Measurements from ENCODE around the gene POLG. TPM values are rescaled to one million over a fixed set of nuclear protein-coding genes. Genes with fewer than 3 reads are reported as not detected.

Gene POLG
- total and polyA plus RNA-seq, 2 of the 13 experiments (the other 11 are each of a cell fraction or from before 2014, with no cell fraction given) = 26.6 to 35.5 TPM

- CTCF ChIA-PET (ENCODE audit: low intra/inter-chr PET ratio, low total read pairs) = no interaction called here
- no TSS peak for BruUV-seq (replicated peaks)
- FAIRE-seq (no peak), DNase-seq (ENCODE audit: low spot score) (no peak), ATAC-seq (no peak)
- Histone ChIP-seq H3K27ac (ENCODE audit: extremely low read length, insufficient read depth, low read length) (no peak overlapping the region), H3K36me3 (replicated peaks in 1 of 2; ENCODE audit: control insufficient read depth in 1 of 2, insufficient read depth in 2 of 2, low read length in 2 of 2) (no peaks in the 10 kb centered on the region), H3K4me3 (replicated peaks in 1 of 3; ENCODE audit: insufficient read depth in 1 of 3, low read depth in 2 of 3, low read length in 3 of 3) (no peak overlapping the region), H3K27me3 (ENCODE audit: control insufficient read depth in 1 of 2, insufficient read depth in 2 of 2, low read length in 2 of 2) (peaks cover 18 to 88% of the 10 kb centered on the region in 2 experiments), H3K4me1 (ENCODE audit: insufficient read depth, low read length) (no peaks in the 10 kb centered on the region), H3K4me2 (ENCODE audit: low read depth, low read length) (no peak overlapping the region), H2AFZ (ENCODE audit: low read length) (no peak overlapping the region), H3K79me2 (ENCODE audit: insufficient read depth, low read length) (no peaks in the 10 kb centered on the region), H3K9me3 (ENCODE audit: low read length) (no peaks in the 10 kb centered on the region), H3K9ac (ENCODE audit: insufficient read depth, low read depth, low read length) (no peak overlapping the region), H4K20me1 (ENCODE audit: insufficient read depth, low read length) (no peaks in the 10 kb centered on the region)
- intact Hi-C loops (cut with micrococcal nuclease; ENCODE audit: unreplicated experiment) = no loop called here
- in situ Hi-C loops (cut with HindIII; ENCODE audit: extremely low pct_ligation_motif_present, low pct_unique_long_range_greater_than_20kb) = no loop called here
- POLR2A ChIA-PET = no interaction called here
- WGBS (ENCODE audit: low lambda C conversion rate) = 17% methylated on average over 14 of the region's 14 CpGs
- no peak for TF ChIP-seq SMAD1 (CRISPR knock-in tag; IDR thresholded peaks at IDR 0.05; ENCODE audit: borderline replicate concordance, low read depth)
- no peak for TF ChIP-seq NAIF1 (CRISPR knock-in tag; IDR thresholded peaks at IDR 0.05; ENCODE audit: borderline replicate concordance)
- no peak for TF ChIP-seq SPEN (CRISPR knock-in tag; IDR thresholded peaks at IDR 0.05; ENCODE audit: low read depth)
- no peak for TF ChIP-seq NFRKB (IDR thresholded peaks at IDR 0.05)
- TF ChIP-seq ZBTB42 (CRISPR knock-in tag; IDR thresholded peaks at IDR 0.05) = no peak
- TF ChIP-seq KLF16 (CRISPR knock-in tag; IDR thresholded peaks at IDR 0.05) = no peak
- TF ChIP-seq TOE1 (CRISPR knock-in tag; IDR thresholded peaks at IDR 0.05) = no peak
- no peak for TF ChIP-seq JDP2 (CRISPR knock-in tag; IDR thresholded peaks at IDR 0.05; ENCODE audit: borderline replicate concordance)
- TF ChIP-seq SAFB2 (CRISPR knock-in tag; IDR thresholded peaks at IDR 0.05; ENCODE audit: borderline replicate concordance, low read depth) = no peak
- TF ChIP-seq RCOR2 (CRISPR knock-in tag; IDR thresholded peaks at IDR 0.05) = no peak
- TF ChIP-seq NFKBIZ (CRISPR knock-in tag; IDR thresholded peaks at IDR 0.05) = no peak
- no peak for TF ChIP-seq NONO (IDR thresholded peaks at IDR 0.05)
- no peak for TF ChIP-seq NONO (CRISPR knock-in tag; conservative IDR thresholded peaks at IDR 0.05)
- TF ChIP-seq NFE2L2 (IDR thresholded peaks at IDR 0.05; ENCODE audit: low read length) = no peak
- TF ChIP-seq ZBTB34 (CRISPR knock-in tag; IDR thresholded peaks at IDR 0.05) = no peak
- TF ChIP-seq MAFF (IDR thresholded peaks at IDR 0.05; ENCODE audit: low read depth, low read length) = no peak
- TF ChIP-seq ZNF276 (CRISPR knock-in tag; IDR thresholded peaks at IDR 0.05; ENCODE audit: low read depth) = no peak
- no peak for TF ChIP-seq SNAPC2 (CRISPR knock-in tag; IDR thresholded peaks at IDR 0.05)
These were observed 39.7 kb upstream of the POLG start for GRCh38 chr15:89374086-89374981.

Measured in HepG2 (cell line).